Measurements from ENCODE around the gene TAF9B.
A peak's percentile ranks its signal among the peaks of the same experiment; 100 is the strongest.
"Not testable (repeated sequence)": the region's sequence is repeated elsewhere in the genome, so short reads cannot be mapped to it uniquely, and the experiment has no call there.

The TAF9B gene

GRCh38 chrX:78116365-78116764 is 23.1 kb downstream of the TAF9B start:
- no peak for DNase-seq (ENCODE audit: low read depth in 2 of 2)

- no peak for DNase-seq (ENCODE audit: low read depth in 2 of 2)
These were observed 28.1 kb downstream of the TAF9B start for GRCh38 chrX:78111140-78111931.

DNA sequence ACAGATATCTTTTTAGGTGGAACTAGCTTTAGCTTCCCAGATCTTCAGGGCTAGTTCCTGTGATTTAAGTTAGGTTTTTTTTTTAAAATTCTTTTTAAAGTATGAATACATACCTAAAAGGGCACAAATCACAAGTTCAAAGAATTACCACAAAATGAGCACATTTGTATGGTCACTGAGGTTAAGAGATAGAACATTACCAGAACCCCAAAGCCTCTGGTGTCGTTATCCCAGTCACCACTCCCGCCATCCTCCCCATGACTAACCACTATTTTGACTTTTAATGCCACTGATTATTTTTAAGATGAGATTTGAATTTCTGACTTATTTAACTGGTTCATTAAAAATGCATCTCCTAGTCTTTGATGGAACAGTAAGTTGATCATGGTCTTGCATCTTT is 30.0 kb downstream of the TAF9B start:
- DNase-seq (ENCODE audit: low read depth in 2 of 2), result no peak

DNA sequence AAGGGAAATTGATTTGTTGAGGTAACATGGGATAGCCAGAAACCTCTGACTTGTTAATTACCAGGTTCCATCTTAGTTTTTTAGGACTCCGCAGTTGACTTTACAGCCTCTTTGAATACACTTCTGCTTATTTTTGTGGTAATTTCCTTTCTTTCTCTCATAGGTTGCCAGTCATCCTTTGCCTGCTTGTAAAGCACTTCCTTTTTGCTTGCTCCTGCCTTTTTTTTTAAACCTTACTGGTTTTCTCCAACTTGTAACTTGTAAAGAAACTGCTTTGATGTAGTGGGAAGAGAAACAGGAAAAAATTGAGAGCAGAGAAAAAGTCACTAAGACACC is 32.8 kb downstream of the TAF9B start:
- no peak for DNase-seq (ENCODE audit: low read depth in 2 of 2)

- no peak for DNase-seq (ENCODE audit: low read depth in 2 of 2)
These were observed 33.4 kb downstream of the TAF9B start for GRCh38 chrX:78105944-78106650.

- peak in 1 of 2 donors; percentile 8 for DNase-seq (ENCODE audit: low read depth in 2 of 2)
These were observed 34.8 kb downstream of the TAF9B start for GRCh38 chrX:78104447-78105176.

DNA sequence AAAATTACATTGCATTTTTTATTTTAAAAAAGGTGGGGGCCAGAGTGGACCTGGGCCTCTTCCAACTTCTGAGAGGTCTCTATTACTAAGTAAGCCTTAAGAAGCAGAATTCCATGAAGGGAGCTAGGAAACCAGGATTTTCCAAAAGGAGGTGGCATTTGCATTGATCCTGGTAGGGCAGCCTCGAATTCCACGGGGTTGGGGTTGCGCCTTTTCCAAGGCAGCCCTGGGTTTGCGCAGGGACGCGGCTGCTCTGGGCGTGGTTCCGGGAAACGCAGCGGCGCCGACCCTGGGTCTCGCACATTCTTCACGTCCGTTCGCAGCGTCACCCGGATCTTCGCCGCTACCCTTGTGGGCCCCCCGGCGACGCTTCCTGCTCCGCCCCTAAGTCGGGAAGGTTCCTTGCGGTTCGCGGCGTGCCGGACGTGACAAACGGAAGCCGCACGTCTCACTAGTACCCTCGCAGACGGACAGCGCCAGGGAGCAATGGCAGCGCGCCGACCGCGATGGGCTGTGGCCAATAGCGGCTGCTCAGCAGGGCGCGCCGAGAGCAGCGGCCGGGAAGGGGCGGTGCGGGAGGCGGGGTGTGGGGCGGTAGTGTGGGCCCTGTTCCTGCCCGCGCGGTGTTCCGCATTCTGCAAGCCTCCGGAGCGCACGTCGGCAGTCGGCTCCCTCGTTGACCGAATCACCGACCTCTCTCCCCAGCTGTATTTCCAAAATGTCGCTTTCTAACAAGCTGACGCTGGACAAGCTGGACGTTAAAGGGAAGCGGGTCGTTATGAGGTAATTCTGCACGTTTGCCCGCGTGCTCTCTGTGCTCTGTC is 35.6 kb downstream of the TAF9B start, which contains the start of gene PGK1:
TSS of gene PGK1 (plus strand) at position 626 of the 824 bp plus-strand sequence. CDS start at position 719, 93 bp downstream.
- DNase-seq (ENCODE audit: low read depth in 2 of 2), result peak; percentile 88 to 92

- DNase-seq (ENCODE audit: low read depth in 2 of 2), result no peak
These were observed 36.3 kb downstream of the TAF9B start for GRCh38 chrX:78103001-78103622.

- DNase-seq (ENCODE audit: low read depth in 2 of 2), result no peak
These were observed 37.4 kb downstream of the TAF9B start for GRCh38 chrX:78102091-78102490.

- DNase-seq (ENCODE audit: low read depth in 2 of 2), result no peak
These were observed 41.3 kb downstream of the TAF9B start for GRCh38 chrX:78098108-78098507.

GRCh38 chrX:78092296-78092695 is 47.2 kb downstream of the TAF9B start:
- no peak for DNase-seq (ENCODE audit: low read depth in 2 of 2)

GRCh38 chrX:78081413-78081812 is 58.0 kb downstream of the TAF9B start:
- not testable (repeated sequence) for DNase-seq (ENCODE audit: low read depth in 2 of 2)
